Ectodermal cell (in vitro differentiated cells): ENCODE results near the gene EVC.

Experiments used
- H3K27ac ChIP-seq: 2 replicates; pipeline ENCODE4 v1.7.0; 2013; ENCODE audit warnings: mild to moderate bottlenecking, low read depth, low read length; ENCODE audit not compliant: insufficient read depth, poor library complexity, severe bottlenecking
- H3K27me3 ChIP-seq: 2 replicates; pipeline ENCODE4 v1.7.0; 2013; ENCODE audit warnings: mild to moderate bottlenecking, low read length; ENCODE audit not compliant: insufficient read depth, control insufficient read depth, poor library complexity, severe bottlenecking
- H3K36me3 ChIP-seq: one replicate; pipeline ENCODE4 v1.7.0; 2013; ENCODE audit warnings: low read length; ENCODE audit not compliant: control insufficient read depth, insufficient read depth
- H3K4me1 ChIP-seq: one replicate; pipeline ENCODE4 v1.7.0; 2013; ENCODE audit warnings: low read length; ENCODE audit not compliant: control insufficient read depth, insufficient read depth
- H3K4me3 ChIP-seq: 2 replicates; pipeline ENCODE4 v1.7.0; 2013; ENCODE audit warnings: low read depth, low read length, control low read depth; ENCODE audit not compliant: insufficient read depth
- H3K9me3 ChIP-seq: 2 replicates; pipeline ENCODE4 v1.7.0; 2013; ENCODE audit warnings: mild to moderate bottlenecking, low read length, moderate library complexity; ENCODE audit not compliant: control insufficient read depth
- WGBS, 2 experiments: methylation state at CpG; one replicate each; pipeline ENCODE4 v1.1.7; 2013; ENCODE audit warnings: missing lambda C conversion rate in 2 of 2; 5-methylcytosine and 5-hydroxymethylcytosine counted together

Gene EVC

GRCh38 chr4:5784960-5785611 is 74.1 kb downstream of the EVC start:
- H3K4me3 ChIP-seq: no peak overlapping the region
- H3K9me3 ChIP-seq: no peaks in the 10 kb centered on the region
- peak overlapping the region; percentile 50 for H3K27ac ChIP-seq
- H3K36me3 ChIP-seq: peaks cover 13% of the 10 kb centered on the region
- 77 to 81% methylated on average over 9 of the region's 9 CpGs for WGBS, 2 experiments
- no peaks in the 10 kb centered on the region for H3K4me1 ChIP-seq
- no peaks in the 10 kb centered on the region for H3K27me3 ChIP-seq

GRCh38 chr4:5785806-5786680 is 75.0 kb downstream of the EVC start:
- Histone ChIP-seq H3K9me3 (no peaks in the 10 kb centered on the region), H3K27ac (no peak overlapping the region), H3K36me3 (peaks cover 13% of the 10 kb centered on the region), H3K27me3 (no peaks in the 10 kb centered on the region), H3K4me1 (no peaks in the 10 kb centered on the region), H3K4me3 (no peak overlapping the region)
- WGBS, 2 experiments: 91 to 97% methylated on average over 9 of the region's 9 CpGs

- Histone ChIP-seq H3K27me3 (no peaks in the 10 kb centered on the region), H3K4me1 (no peaks in the 10 kb centered on the region), H3K4me3 (no peak overlapping the region), H3K36me3 (peaks cover 13% of the 10 kb centered on the region), H3K9me3 (no peaks in the 10 kb centered on the region), H3K27ac (no peak overlapping the region)
- 87 to 89% methylated on average over 8 of the region's 8 CpGs for WGBS, 2 experiments
These were observed 76.3 kb downstream of the EVC start for GRCh38 chr4:5787311-5787710.

- H3K9me3 ChIP-seq: no peaks in the 10 kb centered on the region
- H3K4me3 ChIP-seq: no peak overlapping the region
- no peak overlapping the region for H3K27ac ChIP-seq
- no peaks in the 10 kb centered on the region for H3K27me3 ChIP-seq
- H3K4me1 ChIP-seq: no peaks in the 10 kb centered on the region
- 82 to 89% methylated on average over 2 of the region's 2 CpGs for WGBS, 2 experiments
- peaks cover 13% of the 10 kb centered on the region for H3K36me3 ChIP-seq
These were observed 77.1 kb downstream of the EVC start for GRCh38 chr4:5788144-5788543.

GRCh38 chr4:5789141-5789540 is 78.1 kb downstream of the EVC start:
- Histone ChIP-seq H3K9me3 (no peaks in the 10 kb centered on the region), H3K4me1 (no peaks in the 10 kb centered on the region), H3K27me3 (no peaks in the 10 kb centered on the region), H3K4me3 (no peak overlapping the region), H3K27ac (no peak overlapping the region), H3K36me3 (peaks cover 13% of the 10 kb centered on the region)
- 82 to 87% methylated on average over 5 of the region's 5 CpGs for WGBS, 2 experiments

GRCh38 chr4:5790546-5790857 is 79.5 kb downstream of the EVC start:
- no peaks in the 10 kb centered on the region for H3K9me3 ChIP-seq
- no peaks in the 10 kb centered on the region for H3K27me3 ChIP-seq
- H3K4me3 ChIP-seq: no peak overlapping the region
- peaks cover 13% of the 10 kb centered on the region for H3K36me3 ChIP-seq
- 65 to 70% methylated on average over 1 of the region's 1 CpG for whole genome bisulfite sequencing, 2 experiments
- no peaks in the 10 kb centered on the region for H3K4me1 ChIP-seq
- H3K27ac ChIP-seq: no peak overlapping the region

- H3K27me3 ChIP-seq: no peaks in the 10 kb centered on the region
- no peaks in the 10 kb centered on the region for H3K9me3 ChIP-seq
- no peaks in the 10 kb centered on the region for H3K4me1 ChIP-seq
- H3K4me3 ChIP-seq: no peak overlapping the region
- H3K36me3 ChIP-seq: peaks cover 11% of the 10 kb centered on the region
- H3K27ac ChIP-seq: no peak overlapping the region
- WGBS, 2 experiments: 92 to 95% methylated on average over 3 of the region's 3 CpGs
These were observed 80.7 kb downstream of the EVC start for GRCh38 chr4:5791654-5792053.

- Histone ChIP-seq H3K27ac (no peak overlapping the region), H3K9me3 (no peaks in the 10 kb centered on the region), H3K27me3 (no peaks in the 10 kb centered on the region), H3K4me3 (no peak overlapping the region), H3K4me1 (no peaks in the 10 kb centered on the region), H3K36me3 (peaks cover 3% of the 10 kb centered on the region)
- WGBS, 2 experiments: 92 to 93% methylated on average over 11 to 13 of the region's 13 CpGs
These were observed 82.5 kb downstream of the EVC start for GRCh38 chr4:5793514-5793913.

GRCh38 chr4:5795580-5795979 is 84.6 kb downstream of the EVC start:
- Histone ChIP-seq H3K4me3 (no peak overlapping the region), H3K36me3 (peaks cover 3% of the 10 kb centered on the region), H3K9me3 (no peaks in the 10 kb centered on the region), H3K27me3 (no peaks in the 10 kb centered on the region), H3K4me1 (no peaks in the 10 kb centered on the region), H3K27ac (no peak overlapping the region)
- 91 to 92% methylated on average over 4 to 5 of the region's 5 CpGs for WGBS, 2 experiments

GRCh38 chr4:5796976-5797375 is 86.0 kb downstream of the EVC start:
- Histone ChIP-seq H3K36me3 (peaks cover 3% of the 10 kb centered on the region), H3K4me1 (no peaks in the 10 kb centered on the region), H3K27ac (no peak overlapping the region), H3K4me3 (no peak overlapping the region), H3K9me3 (no peaks in the 10 kb centered on the region), H3K27me3 (no peaks in the 10 kb centered on the region)
- 92% methylated on average over 18 of the region's 18 CpGs for WGBS, 2 experiments
